GM12878 (cell line): ENCODE measurements around the gene TOMM22. TPM values are rescaled to one million over a fixed set of nuclear protein-coding genes. Genes with fewer than 3 reads are reported as not detected.

ENCODE experiments used
- ATAC-seq: fragments of 200-7000 bp; cut with Tn5 transposase; 3 replicates; pipeline ENCODE4 v1.9.1; 2020; ENCODE audit warnings: mild to moderate bottlenecking, moderate library complexity
- BruUV-seq: library from RNA; stranded (reverse); fragments of 400-500 nt; replicated peaks from 2 replicates; lab custom pipeline; 2021; lab: Mats Ljungman, UMichigan
- CTCF ChIA-PET: fragments of 300-600 bp; sonication (Branson Sonifier 250); formaldehyde crosslinking; extraction: SDS; loops from one replicate; lab custom pipeline; 2021; ENCODE audit warnings: inconsistent platforms; lab: Yijun Ruan, JAX
- POLR2A ChIA-PET: fragments of 350-600 bp; formaldehyde crosslinking; extraction: SDS; loops from one replicate; lab custom pipeline; 2021; ENCODE audit warnings: inconsistent platforms; lab: Charles Lee
- RAD21 ChIA-PET: fragments of 300-600 bp; sonication (Branson Sonifier 250); formaldehyde crosslinking; loops from one replicate; lab custom pipeline; 2023; ENCODE audit warnings: antibody characterized with exemption; ENCODE audit not compliant: unreplicated experiment; lab: Charles Lee
- SMC1A ChIA-PET: fragments of 300-600 bp; sonication (Branson Sonifier 250); formaldehyde crosslinking; loops from one replicate; lab custom pipeline; 2023; ENCODE audit not compliant: unreplicated experiment, uncharacterized antibody; lab: Charles Lee
- DNase-seq: peaks from one replicate; pipeline ENCODE4 v3.0.0-alpha.2; 2011; ENCODE audit warnings: low read depth, low spot score
- FAIRE-seq: peaks from 3 replicates; lab custom pipeline; 2011; peaks lifted over from hg19 to GRCh38; lab: Jason Lieb, UNC
- H2AFZ ChIP-seq: 2 replicates; pipeline ENCODE4 v1.6.0; 2011; ENCODE audit warnings: low read depth, low read length, control low read depth; ENCODE audit not compliant: control insufficient read depth
- H3K27ac ChIP-seq: 2 replicates; pipeline ENCODE4 v1.5.1; 2011; ENCODE audit warnings: control low read depth; ENCODE audit not compliant: control insufficient read depth, insufficient read depth
- H3K27me3 ChIP-seq, 2 experiments: replicated peaks in 1 of 2; 2 replicates each; pipeline versions ENCODE4 v1.6.0 to v1.6.1; 2011; ENCODE audit warnings: low read length in 1 of 2; ENCODE audit not compliant: control insufficient read depth in 2 of 2, insufficient read depth in 2 of 2
- H3K36me3 ChIP-seq, 2 experiments: 2 replicates each; pipeline ENCODE4 v1.5.1; 2011; ENCODE audit warnings: low read length in 1 of 2; ENCODE audit not compliant: control insufficient read depth in 2 of 2, insufficient read depth in 2 of 2
- H3K4me1 ChIP-seq: 2 replicates; pipeline ENCODE4 v1.6.1; 2011; ENCODE audit warnings: mild to moderate bottlenecking, low read length, moderate library complexity, mixed read lengths; ENCODE audit not compliant: control insufficient read depth, insufficient read depth
- H3K4me2 ChIP-seq: 2 replicates; pipeline ENCODE4 v1.6.0; 2011; ENCODE audit warnings: control low read depth; ENCODE audit not compliant: control insufficient read depth, insufficient read depth
- H3K4me3 ChIP-seq: fragments of 200-600 bp; sonication (generic); 2 replicates; pipeline ENCODE4 v1.5.1; 2016
- H3K79me2 ChIP-seq: 2 replicates; pipeline ENCODE4 v1.6.0; 2011; ENCODE audit warnings: low read length; ENCODE audit not compliant: control insufficient read depth, insufficient read depth
- H3K9ac ChIP-seq: 2 replicates; pipeline ENCODE4 v1.8.0; 2011; ENCODE audit warnings: low read length, control low read depth, mixed read lengths; ENCODE audit not compliant: control insufficient read depth, insufficient read depth
- H3K9me3 ChIP-seq: replicated peaks from 3 replicates; pipeline ENCODE4 v1.5.1; 2011; ENCODE audit warnings: mild to moderate bottlenecking, low read length; ENCODE audit not compliant: control insufficient read depth, insufficient read depth
- H4K20me1 ChIP-seq: 2 replicates; pipeline ENCODE4 v1.6.0; 2011; ENCODE audit not compliant: control insufficient read depth, insufficient read depth
- BCL3 ChIP-seq: IDR thresholded peaks from 2 replicates; pipeline ENCODE4 v1.6.1; 2011; ENCODE audit warnings: borderline replicate concordance, low read depth, mild to moderate bottlenecking, moderate library complexity, low read length; ENCODE audit not compliant: insufficient read depth, poor library complexity, severe bottlenecking
- BMI1 ChIP-seq: fragments of 450-650 bp; IDR thresholded peaks from 2 replicates; pipeline ENCODE4 v1.6.1; 2016; ENCODE audit warnings: mild to moderate bottlenecking, moderate library complexity, borderline replicate concordance
- CBX3 ChIP-seq: fragments of 200-600 bp; sonication (generic); IDR thresholded peaks from 2 replicates; pipeline ENCODE4 v1.6.1; 2016; ENCODE audit warnings: low read depth, borderline replicate concordance
- CBX5 ChIP-seq: sonication (generic); IDR thresholded peaks from 2 replicates; pipeline ENCODE4 v1.6.1; 2016; ENCODE audit warnings: low read depth, moderate library complexity, mild to moderate bottlenecking, inconsistent platforms
- CHD2 ChIP-seq: IDR thresholded peaks from 2 replicates; pipeline ENCODE4 v1.6.1; 2011; ENCODE audit warnings: low read depth, low read length, improper control_type of control experiment, borderline replicate concordance
- CREM ChIP-seq: IDR thresholded peaks from 2 replicates; pipeline ENCODE4 v1.6.1; 2014; ENCODE audit warnings: antibody characterized with exemption, low read depth
- IRF4 ChIP-seq: IDR thresholded peaks from 2 replicates; pipeline ENCODE4 v1.6.1; 2011; ENCODE audit warnings: low read depth, low read length
- JUNB ChIP-seq: IDR thresholded peaks from 2 replicates; pipeline ENCODE4 v1.6.1; 2016; ENCODE audit warnings: antibody characterized with exemption, mild to moderate bottlenecking
- MTA3 ChIP-seq: IDR thresholded peaks from 2 replicates; pipeline ENCODE4 v1.6.1; 2012; ENCODE audit warnings: low read length, inconsistent platforms, borderline replicate concordance
- MYC ChIP-seq: IDR thresholded peaks from 2 replicates; pipeline ENCODE4 v1.6.1; 2011; ENCODE audit warnings: mild to moderate bottlenecking, low read length, moderate library complexity, inconsistent platforms; ENCODE audit not compliant: insufficient read depth, insufficient replicate concordance, insufficient read length, severe bottlenecking
- NRF1 ChIP-seq: conservative IDR thresholded peaks from 2 replicates; pipeline ENCODE4 v1.6.1; 2011; ENCODE audit warnings: mild to moderate bottlenecking, low read depth, low read length, improper control_type of control experiment
- POLR2AphosphoS2 ChIP-seq: IDR thresholded peaks from 2 replicates; pipeline ENCODE4 v1.6.1; 2011; ENCODE audit warnings: low read depth, mild to moderate bottlenecking, low read length, improper control_type of control experiment, moderate library complexity
- RBBP5 ChIP-seq: fragments of 200-600 bp; sonication (generic); conservative IDR thresholded peaks from 2 replicates; pipeline ENCODE4 v1.6.1; 2016
- SMAD5 ChIP-seq: IDR thresholded peaks from 2 replicates; pipeline ENCODE4 v1.6.1; 2016; ENCODE audit warnings: antibody characterized with exemption, low read depth
- SUPT20H ChIP-seq: IDR thresholded peaks from 2 replicates; pipeline ENCODE4 v1.6.1; 2011; ENCODE audit warnings: low read depth, mild to moderate bottlenecking, low read length, moderate library complexity, borderline replicate concordance; ENCODE audit not compliant: control insufficient read depth
- WRNIP1 ChIP-seq: IDR thresholded peaks from 2 replicates; pipeline ENCODE4 v1.6.1; 2011; ENCODE audit warnings: low read depth, low read length, improper control_type of control experiment, borderline replicate concordance
- YY1 ChIP-seq: IDR thresholded peaks from 2 replicates; pipeline ENCODE4 v1.6.1; 2011; ENCODE audit warnings: low read depth, mild to moderate bottlenecking, low read length
- ZNF24 ChIP-seq: fragments of 450-650 bp; IDR thresholded peaks from 2 replicates; pipeline ENCODE4 v1.6.1; 2017; ENCODE audit warnings: antibody characterized with exemption, mild to moderate bottlenecking
- ZSCAN29 ChIP-seq: fragments of 450-650 bp; IDR thresholded peaks from 2 replicates; pipeline ENCODE4 v1.6.1; 2017; ENCODE audit warnings: mild to moderate bottlenecking, moderate library complexity
- WGBS: methylation state at CpG from one replicate; pipeline ENCODE4 v1.1.6; 2016; ENCODE audit warnings: low lambda C conversion rate; ENCODE audit not compliant: insufficient replicate concordance, insufficient coverage; ENCODE audit errors: missing lambda C conversion rate; 5-methylcytosine and 5-hydroxymethylcytosine counted together
- in situ Hi-C: fragments of 300-500 bp; cut with MboI; formaldehyde crosslinking; loops from 9 replicates; pipeline ENCODE4 v1.14.3; 2018; ENCODE audit warnings: mixed read lengths
- intact Hi-C: fragments of 100-400 bp; cut with micrococcal nuclease; formaldehyde crosslinking; loops from one replicate; pipeline ENCODE4 v1.14.2; 2022; ENCODE audit not compliant: unreplicated experiment
- polyA plus RNA-seq, 11 experiments: library from polyadenylated mRNA; depleted of rRNA in 4 of 11; unstranded in 6 of 11; stranded (reverse) in 5 of 11; fragments of >200 nt; fragmentation: Nextera tagmentation in 4 of 11; fragmentation: Illumina TruSeq in 1 of 11; extraction: Ambion mirVana in 4 of 11; extraction: Trizol in 1 of 11; gene quantifications; 1 replicate in 1 of 11; 2 replicates in 10 of 11; pipeline versions ENCODE4 v1.2.1 to v1.2.3, GENCODE V29; 2011 to 2016; ENCODE audit warnings: inconsistent platforms in 2 of 11, missing spikeins in 2 of 11, low read depth in 1 of 11
- total RNA-seq, 4 experiments: library from RNA; depleted of rRNA in 3 of 4; stranded (reverse); fragments of >200 nt in 3 of 4; fragmentation: Illumina TruSeq in 1 of 4; extraction: Trizol in 1 of 4; gene quantifications; 2 replicates each; pipeline versions ENCODE4 v1.2.1 to v1.2.3, GENCODE V29; 2013 to 2021
- TF ChIP-seq, protein P1 (sequence below): IDR thresholded peaks from 2 replicates; pipeline ENCODE4 v1.6.1; 2012; ENCODE audit warnings: low read depth, low read length, improper control_type of control experiment
- TF ChIP-seq, protein P2 (sequence below): fragments of 450-650 bp; conservative IDR thresholded peaks from 2 replicates; pipeline ENCODE4 v1.6.1; 2017; ENCODE audit warnings: mild to moderate bottlenecking, moderate library complexity

Gene TOMM22
- total and polyA plus RNA-seq, 10 of the 15 experiments (the other 5 are each of a cell fraction or from before 2014, with no cell fraction given) = 37.6 to 197 (median 94.9) TPM

DNA sequence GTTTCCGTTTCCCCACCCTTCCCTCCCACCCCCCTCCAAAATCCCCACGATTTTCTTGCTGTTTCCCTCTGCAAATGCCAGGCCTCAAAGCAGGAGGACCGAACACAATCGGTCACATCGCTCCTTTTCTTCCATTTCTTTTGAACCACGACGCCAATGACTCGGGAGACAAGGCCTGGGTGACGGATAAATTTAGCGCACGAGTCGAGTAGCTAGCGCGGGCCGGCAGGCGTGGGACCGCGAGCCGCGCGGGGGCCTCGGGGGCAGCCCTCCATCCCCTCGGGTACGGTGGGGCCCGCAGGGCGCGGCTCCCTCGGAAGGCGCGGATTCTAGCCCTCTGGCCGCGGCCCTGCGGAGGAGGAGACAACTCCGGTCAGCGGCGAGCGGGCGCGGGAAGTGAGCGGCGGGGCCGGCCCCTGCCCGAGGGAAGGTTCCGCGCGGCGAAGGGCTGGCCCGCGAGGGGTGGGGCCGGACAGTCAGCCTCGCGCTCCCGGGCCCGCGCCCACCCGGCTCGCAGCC is 18.6 kb downstream of the TOMM22 start:
- BruUV-seq = no TSS peak
- CTCF ChIA-PET = interaction anchor here (4.4 kb wide), 1 partner anchor 17 kb away, joined by 45 read pairs; the partner anchor contains the start of gene TOMM22
- intact Hi-C loops = loop anchor here (10.0 kb wide), 1 partner anchor 196 kb away; the partner anchor contains the start of gene DDX17
- peak; percentile 32 for ATAC-seq
- in situ Hi-C loops = no loop called here
- under 1% methylated on average over 34 of the region's 57 CpGs for WGBS
- RAD21 ChIA-PET = interaction anchor here (1.4 to 1.8 kb wide), 2 partner anchors 14 to 19 kb away, joined by 3 to 12 read pairs; partner anchors contain the start of gene TOMM22
- Histone ChIP-seq H3K27ac (peak overlapping the region; percentile 89), H2AFZ (peak overlapping the region; percentile 79), H3K79me2 (peaks cover 50% of the 10 kb centered on the region), H3K4me1 (peaks cover 12% of the 10 kb centered on the region), H3K4me3 (peak overlapping the region; percentile 86), H3K9ac (peak overlapping the region; percentile 90), H3K27me3 (no peaks in the 10 kb centered on the region), H3K4me2 (peak overlapping the region; percentile 83), H4K20me1 (no peaks in the 10 kb centered on the region), H3K36me3 (0 out of 4 replicates have a peak, but pooled peaks cover 0 to 7% of the 10 kb centered on the region in 2 experiments), H3K9me3 (no peaks in the 10 kb centered on the region)
- SMC1A ChIA-PET = interaction anchor here (1.3 to 7.6 kb wide), 5 partner anchors 8 to 52 kb away, joined by 5 to 54 read pairs (median 11); partner anchors contain the start of genes CBY1, FAM227A, GTPBP1 and TOMM22
- no peak for FAIRE-seq
- POLR2A ChIA-PET = interaction anchor here (1.0 to 5.9 kb wide), 3 partner anchors 7 to 17 kb away, joined by 4 to 43 read pairs (median 39); partner anchors contain the start of gene TOMM22
- DNase-seq = no peak
- TF ChIP-seq, protein P1, sequence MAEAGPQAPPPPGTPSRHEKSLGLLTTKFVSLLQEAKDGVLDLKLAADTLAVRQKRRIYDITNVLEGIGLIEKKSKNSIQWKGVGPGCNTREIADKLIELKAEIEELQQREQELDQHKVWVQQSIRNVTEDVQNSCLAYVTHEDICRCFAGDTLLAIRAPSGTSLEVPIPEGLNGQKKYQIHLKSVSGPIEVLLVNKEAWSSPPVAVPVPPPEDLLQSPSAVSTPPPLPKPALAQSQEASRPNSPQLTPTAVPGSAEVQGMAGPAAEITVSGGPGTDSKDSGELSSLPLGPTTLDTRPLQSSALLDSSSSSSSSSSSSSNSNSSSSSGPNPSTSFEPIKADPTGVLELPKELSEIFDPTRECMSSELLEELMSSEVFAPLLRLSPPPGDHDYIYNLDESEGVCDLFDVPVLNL = no peak
- TF ChIP-seq ZNF24 = no peak
- TF ChIP-seq JUNB = no peak
- no peak for TF ChIP-seq BMI1
- no peak for TF ChIP-seq RBBP5
- TF ChIP-seq CHD2 = no peak
- TF ChIP-seq IRF4 = no peak
- no peak for TF ChIP-seq ZSCAN29
- TF ChIP-seq WRNIP1 = no peak
- no peak for TF ChIP-seq CBX3
- no peak; the same call in 1 of the 2 replicates for TF ChIP-seq SMAD5
- TF ChIP-seq POLR2AphosphoS2 = no peak
- no peak for TF ChIP-seq SUPT20H
- TF ChIP-seq NRF1 = no peak
- TF ChIP-seq MTA3 = no peak
- TF ChIP-seq, protein P2, sequence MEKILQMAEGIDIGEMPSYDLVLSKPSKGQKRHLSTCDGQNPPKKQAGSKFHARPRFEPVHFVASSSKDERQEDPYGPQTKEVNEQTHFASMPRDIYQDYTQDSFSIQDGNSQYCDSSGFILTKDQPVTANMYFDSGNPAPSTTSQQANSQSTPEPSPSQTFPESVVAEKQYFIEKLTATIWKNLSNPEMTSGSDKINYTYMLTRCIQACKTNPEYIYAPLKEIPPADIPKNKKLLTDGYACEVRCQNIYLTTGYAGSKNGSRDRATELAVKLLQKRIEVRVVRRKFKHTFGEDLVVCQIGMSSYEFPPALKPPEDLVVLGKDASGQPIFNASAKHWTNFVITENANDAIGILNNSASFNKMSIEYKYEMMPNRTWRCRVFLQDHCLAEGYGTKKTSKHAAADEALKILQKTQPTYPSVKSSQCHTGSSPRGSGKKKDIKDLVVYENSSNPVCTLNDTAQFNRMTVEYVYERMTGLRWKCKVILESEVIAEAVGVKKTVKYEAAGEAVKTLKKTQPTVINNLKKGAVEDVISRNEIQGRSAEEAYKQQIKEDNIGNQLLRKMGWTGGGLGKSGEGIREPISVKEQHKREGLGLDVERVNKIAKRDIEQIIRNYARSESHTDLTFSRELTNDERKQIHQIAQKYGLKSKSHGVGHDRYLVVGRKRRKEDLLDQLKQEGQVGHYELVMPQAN = peak; percentile 60
- no peak for TF ChIP-seq BCL3
- TF ChIP-seq YY1 = 0 out of 2 replicates have a peak, but pooled peaks have one; percentile 10
- no peak for TF ChIP-seq CBX5
- peak; percentile 15 for TF ChIP-seq MYC
- no peak for TF ChIP-seq CREM
